Stimulated activated CD4-positive, alpha-beta T cell treated with anti-CD3 and anti-CD28 coated beads, Interleukin-1b, Interleukin-23, amount 100 ng/mL, for 1 hour (primary cell): ENCODE results near the gene ZNF740.
"Not testable (repeated sequence)": the region's sequence is repeated elsewhere in the genome, so short reads cannot be mapped to it uniquely, and the experiment has no call there.

Source experiments
- DNase-seq, 2 donors: peaks; one replicate each; pipeline ENCODE4 v3.0.0-alpha.2; 2020; ENCODE audit warnings: low read depth in 2 of 2

Gene ZNF740

GRCh38 chr12:53194973-53195372 is 14.5 kb downstream of the ZNF740 start:
- DNase-seq: no peak

DNA sequence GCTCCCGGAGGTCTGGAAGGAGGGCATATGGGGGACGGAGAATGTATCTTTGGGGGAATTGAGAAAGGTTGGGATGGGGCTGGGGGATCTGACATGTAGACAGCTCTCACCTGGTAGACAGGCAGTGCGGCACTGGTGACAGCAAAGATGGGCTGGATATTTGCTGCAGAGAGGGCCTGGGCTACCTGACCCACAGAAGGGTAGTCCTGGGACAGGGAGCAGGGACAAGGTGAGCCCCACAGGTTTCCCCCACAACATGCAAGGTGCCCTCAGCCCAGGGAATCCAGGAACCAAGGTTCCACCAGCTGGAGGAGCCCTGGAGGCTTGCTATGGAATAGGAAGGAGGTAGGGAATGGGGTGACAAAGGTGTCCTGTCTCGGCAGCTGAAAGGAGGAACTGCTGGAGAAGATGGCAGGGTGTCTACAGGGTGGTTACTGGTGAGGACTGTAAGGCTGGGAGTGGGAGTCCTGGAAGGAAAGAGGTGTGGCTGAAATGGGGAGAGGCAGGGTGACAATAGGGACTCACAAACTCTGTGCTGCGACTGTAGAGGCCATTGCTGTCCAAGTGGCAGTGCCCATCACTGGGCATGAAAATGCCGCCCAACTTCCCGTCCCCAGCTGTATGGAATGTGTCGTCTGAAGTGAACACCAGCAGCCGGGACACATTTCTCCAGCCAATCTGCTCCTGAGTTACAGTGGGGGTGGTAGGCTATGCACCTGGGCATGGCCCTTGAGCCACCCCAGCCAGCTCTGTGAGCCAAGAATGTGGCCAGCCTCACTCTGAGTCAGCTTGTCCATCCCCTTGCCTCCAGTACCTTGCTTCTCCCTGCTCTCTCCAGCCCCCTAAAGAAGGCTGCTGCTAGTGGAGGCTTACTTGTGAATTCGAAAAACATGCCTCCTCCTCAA is 15.2 kb downstream of the ZNF740 start:
- DNase-seq: no peak

DNA sequence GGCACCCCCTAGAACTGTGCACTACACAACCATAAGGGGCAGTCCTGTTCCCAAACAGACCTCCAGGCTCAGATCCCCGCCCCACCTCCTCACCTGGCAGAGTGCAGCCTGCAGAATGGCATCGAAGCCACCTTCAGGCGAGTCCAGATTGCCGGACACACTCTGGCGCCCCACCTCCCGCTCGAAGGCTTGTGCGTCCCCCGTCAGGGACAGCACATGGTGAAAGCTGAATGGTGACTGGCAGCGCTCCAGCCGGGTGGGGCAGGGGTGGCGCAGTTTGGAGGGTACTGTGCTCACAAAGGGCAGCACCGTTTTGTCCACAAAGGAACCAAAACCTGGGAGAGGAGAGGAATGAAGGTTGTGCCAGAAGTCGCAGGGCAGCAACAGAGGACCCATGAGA is 16.0 kb downstream of the ZNF740 start:
- no peak for DNase-seq

- DNase-seq: no peak
Observed at GRCh38 chr12:53197011-53197640, 16.6 kb downstream of the ZNF740 start.

- no peak for DNase-seq
Observed at GRCh38 chr12:53198486-53199110, 18.1 kb downstream of the ZNF740 start.

DNA sequence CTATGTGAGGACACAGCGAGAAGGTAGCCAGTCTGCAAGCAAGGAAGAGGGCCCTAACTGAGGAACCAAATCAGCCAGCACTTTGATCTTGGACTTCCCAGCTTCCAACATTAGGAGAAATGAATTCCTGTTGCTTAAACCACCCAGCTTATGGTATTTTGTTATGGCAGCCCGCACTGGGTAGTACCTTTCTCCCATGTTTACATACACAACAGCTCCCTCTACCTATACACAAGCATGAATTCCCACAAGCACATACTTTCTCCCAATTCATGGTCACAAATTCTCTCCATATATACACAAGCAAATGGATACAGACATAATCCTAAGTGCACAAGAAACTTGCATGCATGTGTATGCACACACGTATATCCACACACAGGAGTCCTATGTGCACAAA is 19.2 kb downstream of the ZNF740 start:
- DNase-seq: no peak

GRCh38 chr12:53200107-53200457 is 19.6 kb downstream of the ZNF740 start:
- DNase-seq: no peak

DNA sequence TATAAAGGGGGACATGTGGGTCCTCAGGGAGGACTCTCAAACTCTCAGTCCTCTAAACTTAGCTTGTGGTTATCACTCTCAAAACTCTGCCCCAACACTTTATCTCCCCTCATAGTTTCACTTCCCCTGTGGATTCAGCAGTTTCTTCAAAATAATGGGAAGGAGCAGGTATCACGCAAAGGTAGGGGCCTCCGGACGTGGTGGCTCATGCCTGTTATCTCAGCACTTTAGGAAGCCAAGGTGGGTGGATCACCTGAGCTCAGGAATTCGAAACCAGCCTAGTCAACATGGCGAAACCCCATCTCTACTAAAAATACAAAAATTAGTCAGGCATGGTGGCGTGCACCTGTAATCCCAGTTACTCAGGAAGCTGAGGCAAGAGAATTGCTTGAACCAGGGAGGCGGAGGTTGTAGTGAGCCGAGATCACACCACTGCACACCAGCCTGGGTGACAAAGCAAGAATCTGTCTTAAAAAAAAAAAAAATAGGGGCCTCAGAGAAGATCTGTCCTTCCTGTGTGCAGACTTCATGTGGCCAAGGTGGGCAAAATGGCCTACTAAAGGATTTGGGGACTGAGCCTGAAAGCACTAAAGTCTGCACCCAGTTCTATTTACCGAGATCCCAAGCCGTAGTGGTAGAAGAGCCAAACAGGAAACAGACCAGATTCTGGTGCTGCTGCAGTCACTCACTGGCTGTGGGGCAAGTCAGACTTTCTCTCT is 20.1 kb downstream of the ZNF740 start:
- DNase-seq: no peak

DNA sequence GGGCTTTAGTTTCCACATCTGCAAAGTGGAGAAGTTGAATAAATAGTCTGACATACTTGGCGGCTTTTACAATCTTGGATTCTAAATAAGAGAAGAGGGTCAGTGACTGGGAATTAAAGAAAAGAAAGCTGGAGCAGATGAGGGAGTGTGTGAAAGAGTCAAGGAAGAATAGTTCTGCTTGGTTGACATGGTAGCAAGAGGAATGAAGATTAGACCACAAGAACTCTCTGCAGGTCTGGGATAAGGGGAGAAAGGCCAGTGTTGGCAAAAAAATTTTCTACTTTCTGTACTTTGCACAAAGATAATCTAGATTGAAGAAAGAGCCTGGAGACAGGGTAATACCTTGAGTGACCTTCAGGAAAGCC is 20.6 kb downstream of the ZNF740 start:
- DNase-seq: no peak

GRCh38 chr12:53201639-53202038 is 21.1 kb downstream of the ZNF740 start:
- no peak for DNase-seq

- DNase-seq: not testable (repeated sequence)
Observed at GRCh38 chr12:53202316-53202715, 21.8 kb downstream of the ZNF740 start.

- DNase-seq: no peak
Observed at GRCh38 chr12:53204351-53204750, 23.8 kb downstream of the ZNF740 start.

DNA sequence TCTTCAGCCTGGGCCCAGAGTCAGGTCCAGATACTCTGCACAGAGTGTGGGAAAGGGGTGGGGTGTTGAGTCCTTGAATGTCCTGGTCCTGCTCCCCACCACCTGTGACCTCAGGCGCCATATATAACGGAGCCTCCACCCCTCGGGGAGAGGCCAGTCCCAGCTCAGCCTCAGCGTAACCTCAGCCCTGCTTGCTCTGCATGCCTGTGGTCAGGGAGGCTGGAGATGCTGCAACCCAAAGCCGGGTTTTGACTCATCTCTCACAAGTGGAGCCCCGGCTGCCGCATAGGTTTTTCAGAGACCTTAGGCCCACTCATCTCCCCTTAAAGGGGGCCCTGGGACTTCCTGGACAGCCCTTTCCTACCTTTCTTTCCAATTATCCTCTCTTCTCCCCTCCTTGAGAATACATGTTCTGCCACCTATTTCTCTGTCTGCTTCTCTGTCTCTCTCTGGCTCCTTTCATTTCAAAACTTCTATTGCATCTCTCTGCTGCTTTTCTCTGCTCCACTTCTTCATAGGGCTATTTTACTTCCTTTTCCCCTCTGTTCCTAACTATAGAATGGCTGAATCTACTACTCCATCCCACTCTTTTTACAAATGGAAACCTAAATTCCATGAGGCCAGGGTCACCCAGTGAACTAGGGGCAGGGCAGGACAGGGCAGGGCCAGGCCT is 25.4 kb downstream of the ZNF740 start:
- no peak for DNase-seq

DNA sequence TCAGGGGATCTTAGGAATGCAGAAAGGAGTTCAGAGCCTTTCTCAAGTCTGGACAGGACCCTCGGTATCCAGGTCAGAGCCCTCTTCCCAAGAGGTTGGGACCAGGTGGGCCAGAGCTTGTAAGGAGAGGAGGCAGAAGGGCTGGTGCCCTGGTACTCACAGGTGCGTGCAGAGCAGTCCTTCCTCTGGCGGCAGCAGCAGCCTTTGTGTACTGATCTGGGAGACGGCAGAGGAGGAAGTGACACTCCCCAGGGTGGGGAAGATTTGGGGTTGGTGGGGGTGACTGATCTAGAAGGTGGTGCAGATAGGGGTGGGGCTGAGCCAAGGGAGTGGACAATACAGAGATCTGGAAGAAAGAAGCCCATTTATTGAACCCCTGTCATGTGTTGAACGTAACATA is 26.5 kb downstream of the ZNF740 start, which contains the start of gene ITGB7:
Gene ITGB7 (minus strand): TSS at position 210 of the 400 bp plus-strand sequence. CDS start 6,808 bp downstream, outside the sequence.
- DNase-seq: peak in 1 of 2 donors; percentile 49

DNA sequence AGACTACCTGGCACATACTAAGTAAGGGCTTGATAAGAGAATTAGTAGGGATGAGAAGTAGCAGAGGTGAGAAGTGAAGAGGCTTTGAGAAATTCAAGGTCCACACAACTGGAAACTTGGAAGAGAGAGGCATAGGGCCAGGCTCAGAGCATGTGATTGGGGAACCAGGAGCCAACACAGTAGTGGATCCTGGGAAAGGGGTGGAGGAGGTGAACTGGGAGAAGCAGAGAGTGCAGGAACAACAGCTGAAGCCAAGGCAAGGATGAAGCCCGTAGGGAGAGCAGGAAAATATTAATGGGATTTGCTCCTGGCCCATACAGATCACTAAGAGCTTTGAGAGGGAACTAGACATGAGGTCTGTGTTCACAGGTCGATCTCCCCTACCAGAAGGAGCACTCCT is 27.9 kb downstream of the ZNF740 start:
- DNase-seq: no peak

DNA sequence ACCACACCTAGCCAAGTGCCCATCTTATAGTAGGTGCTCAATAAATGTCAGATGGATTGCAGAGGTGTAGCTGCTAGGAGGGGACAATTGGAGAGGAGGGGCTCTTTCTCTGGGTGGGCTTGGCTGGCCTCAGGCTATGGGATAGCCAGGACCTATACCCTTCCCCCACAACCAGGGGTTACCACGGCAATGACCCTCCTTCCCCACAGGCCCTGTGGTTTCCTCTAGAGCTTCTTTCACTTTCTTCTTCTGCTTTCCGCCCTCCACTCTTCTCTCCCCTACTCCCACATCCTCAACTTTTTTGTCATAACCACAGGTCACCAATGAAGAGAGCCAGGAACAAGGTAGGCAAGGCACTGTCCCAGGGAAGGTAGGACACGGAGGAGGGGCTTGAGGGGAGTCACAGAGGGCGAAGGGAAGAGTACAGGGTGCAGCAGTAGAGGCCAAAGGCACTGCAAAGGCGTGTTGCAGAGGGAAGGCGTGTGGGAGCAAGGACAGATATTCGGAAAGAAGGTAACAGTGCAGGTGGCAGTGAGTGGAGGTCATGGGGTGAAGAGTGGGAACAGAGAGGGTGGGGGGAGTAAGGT is 28.4 kb downstream of the ZNF740 start:
- DNase-seq: no peak

GRCh38 chr12:53210843-53211242 is 30.3 kb downstream of the ZNF740 start:
- DNase-seq: no peak

- no peak for DNase-seq
Observed at GRCh38 chr12:53211476-53212381, 31.2 kb downstream of the ZNF740 start.

DNA sequence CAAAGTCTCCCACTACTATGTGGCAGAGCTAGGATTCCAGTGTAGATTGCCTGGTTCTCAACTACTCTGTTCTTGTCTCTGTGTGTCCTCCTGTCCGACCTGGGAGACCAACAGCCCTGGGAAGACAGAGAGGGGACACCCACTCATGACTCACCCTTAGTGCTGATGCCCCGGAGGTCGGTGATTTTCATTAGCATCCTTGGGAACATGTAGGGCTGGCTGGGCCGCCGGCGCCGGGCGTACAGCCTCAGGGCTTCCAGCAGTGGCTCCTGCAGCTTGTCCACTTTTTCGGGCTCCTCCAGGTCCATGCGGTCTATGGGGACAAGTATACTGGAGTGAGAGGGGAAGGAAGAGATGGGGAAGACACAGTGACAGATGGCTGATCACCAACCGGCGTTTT is 32.4 kb downstream of the ZNF740 start:
- no peak for DNase-seq

GRCh38 chr12:53213348-53213747 is 32.8 kb downstream of the ZNF740 start:
- peak; percentile 65 to 80 for DNase-seq
